Esophagus squamous epithelium (tissue), 5 donors: ENCODE data around the gene CCBE1. TPM values are rescaled to one million over a fixed set of nuclear protein-coding genes. Genes with fewer than 3 reads are reported as not detected.

Experiments
- DNase-seq: peaks from one replicate; lab custom pipeline; 2025; lab: John Stamatoyannopoulos, UW
- H3K27ac ChIP-seq, 4 donors: fragments of 200-600 bp; sonication (generic); one replicate each; pipeline ENCODE4 v1.5.1; 2016 to 2019; ENCODE audit warnings: mild to moderate bottlenecking in 1 of 4
- H3K27me3 ChIP-seq, 4 donors: fragments of 200-600 bp; sonication (generic); 1 replicate in 3 of 4; 2 replicates in 1 of 4; pipeline versions ENCODE4 v1.5.1 to v1.6.0; 2017 to 2021; ENCODE audit warnings: antibody characterized with exemption in 1 of 4
- H3K36me3 ChIP-seq, 3 donors: fragments of 200-600 bp; sonication (generic); one replicate each; pipeline ENCODE4 v1.5.1; 2016 to 2019
- H3K4me1 ChIP-seq, 3 donors: fragments of 200-600 bp; sonication (generic); one replicate each; pipeline ENCODE4 v1.5.1; 2017 to 2019
- H3K4me3 ChIP-seq, 4 donors: fragments of 200-600 bp; sonication (generic); 1 replicate in 3 of 4; 2 replicates in 1 of 4; pipeline ENCODE4 v1.5.1; 2016 to 2019; ENCODE audit warnings: mild to moderate bottlenecking in 2 of 4, moderate library complexity in 1 of 4
- H3K9me3 ChIP-seq, 3 donors: fragments of 200-600 bp; sonication (generic); one replicate each; pipeline ENCODE4 v1.5.1; 2016 to 2019
- CTCF ChIP-seq, 6 experiments: fragments of 450-650 bp in 4 of 6; fragments of 200-600 bp in 2 of 6; sonication (generic) in 2 of 6; IDR thresholded peaks; one replicate each; pipeline ENCODE4 v1.5.1; 2016 to 2019; ENCODE audit warnings: antibody characterized with exemption in 6 of 6, mild to moderate bottlenecking in 4 of 6, moderate library complexity in 4 of 6
- POLR2A ChIP-seq, 4 donors: fragments of 450-650 bp; IDR thresholded peaks; one replicate each; pipeline ENCODE4 v1.6.1; 2017; ENCODE audit warnings: antibody characterized with exemption in 4 of 4, mild to moderate bottlenecking in 4 of 4, moderate library complexity in 3 of 4
- WGBS, 2 donors: methylation state at CpG; one replicate each; pipeline ENCODE4 v1.1.5; 2018; 5-methylcytosine and 5-hydroxymethylcytosine counted together
- intact Hi-C: fragments of 100-400 bp; cut with DNase I; formaldehyde crosslinking; loops from one replicate; pipeline ENCODE4 v1.15.0; 2022
- total RNA-seq, 4 donors: library from RNA; depleted of rRNA; stranded (reverse); fragments of >200 nt; gene quantifications; one replicate each; pipeline ENCODE4 v1.1.0, GENCODE V29; 2016
- donor health status: DM: yes; HTN: yes; CAD: no.

Gene CCBE1
- total RNA-seq, 4 donors from 2014 or later: 0.34 to 4.6 (median 1.3) TPM

- no peak for TF ChIP-seq POLR2A (IDR thresholded peaks at IDR 0.05)
- TF ChIP-seq CTCF (IDR thresholded peaks at IDR 0.05): no peak
- Histone ChIP-seq H3K4me1 (peaks cover 0 to 5% (median 0%) of the 10 kb centered on the region in 3 donors), H3K4me3 (no peak overlapping the region), H3K27me3 (peaks cover 0 to 33% (median 0%) of the 10 kb centered on the region in 4 donors), H3K27ac (no peak overlapping the region), H3K9me3 (no peaks in the 10 kb centered on the region), H3K36me3 (no peaks in the 10 kb centered on the region)
- 72 to 78% methylated on average over 9 to 15 of the region's 15 CpGs for WGBS, 2 donors
- DNase-seq: no peak
- intact Hi-C loops: loop anchor here (10.0 kb wide), 1 partner anchor 225 kb away; the partner anchor contains the start of gene CCBE1
These were observed 227.6 kb downstream of the CCBE1 start for GRCh38 chr18:59469463-59470180.

GRCh38 chr18:59468821-59469220 is 228.4 kb downstream of the CCBE1 start:
- Histone ChIP-seq H3K36me3 (no peaks in the 10 kb centered on the region), H3K4me1 (peaks cover 0 to 5% (median 0%) of the 10 kb centered on the region in 3 donors), H3K27ac (no peak overlapping the region), H3K27me3 (peaks cover 0 to 33% (median 0%) of the 10 kb centered on the region in 4 donors), H3K9me3 (no peaks in the 10 kb centered on the region), H3K4me3 (no peak overlapping the region)
- 66 to 71% methylated on average over 3 to 4 of the region's 4 CpGs for WGBS, 2 donors
- no peak for DNase-seq
- intact Hi-C loops: loop anchor here (10.0 kb wide), 1 partner anchor 226 kb away; the partner anchor contains the start of gene CCBE1
- TF ChIP-seq CTCF (IDR thresholded peaks at IDR 0.05): no peak
- TF ChIP-seq POLR2A (IDR thresholded peaks at IDR 0.05): no peak

GRCh38 chr18:59467497-59467896 is 229.7 kb downstream of the CCBE1 start:
- H3K4me1 ChIP-seq: peaks cover 0 to 5% (median 0%) of the 10 kb centered on the region in 3 donors
- 82 to 88% methylated on average over 3 to 5 of the region's 8 CpGs for WGBS, 2 donors
- TF ChIP-seq CTCF (IDR thresholded peaks at IDR 0.05) (no peak), POLR2A (IDR thresholded peaks at IDR 0.05) (no peak)
- intact Hi-C loops: loop anchor here (10.0 kb wide), 1 partner anchor 227 kb away; the partner anchor contains the start of gene CCBE1
- no peak overlapping the region for H3K27ac ChIP-seq
- no peak overlapping the region for H3K4me3 ChIP-seq
- H3K36me3 ChIP-seq: no peaks in the 10 kb centered on the region
- H3K9me3 ChIP-seq: no peaks in the 10 kb centered on the region
- DNase-seq: no peak
- H3K27me3 ChIP-seq: peaks cover 0 to 27% (median 0%) of the 10 kb centered on the region in 4 donors

GRCh38 chr18:59466980-59467379 is 230.2 kb downstream of the CCBE1 start:
- Histone ChIP-seq H3K27me3 (peaks cover 0 to 22% (median 0%) of the 10 kb centered on the region in 4 donors), H3K27ac (no peak overlapping the region), H3K36me3 (no peaks in the 10 kb centered on the region), H3K9me3 (no peaks in the 10 kb centered on the region), H3K4me3 (no peak overlapping the region), H3K4me1 (peaks cover 0 to 5% (median 0%) of the 10 kb centered on the region in 3 donors)
- no peak for DNase-seq
- intact Hi-C loops: loop anchor here (10.0 kb wide), 1 partner anchor 228 kb away; the partner anchor contains the start of gene CCBE1
- 94% methylated on average over 2 to 3 of the region's 3 CpGs for WGBS, 2 donors
- TF ChIP-seq CTCF (IDR thresholded peaks at IDR 0.05) (no peak), POLR2A (IDR thresholded peaks at IDR 0.05) (no peak)

- TF ChIP-seq CTCF (IDR thresholded peaks at IDR 0.05) (no peak), POLR2A (IDR thresholded peaks at IDR 0.05) (no peak)
- Histone ChIP-seq H3K27ac (no peak overlapping the region), H3K4me3 (no peak overlapping the region), H3K9me3 (no peaks in the 10 kb centered on the region), H3K4me1 (peaks cover 0 to 6% (median 5%) of the 10 kb centered on the region in 3 donors), H3K36me3 (no peaks in the 10 kb centered on the region), H3K27me3 (peaks cover 0 to 12% (median 0%) of the 10 kb centered on the region in 4 donors)
- DNase-seq: no peak
- WGBS, 2 donors: 77 to 80% methylated on average over 5 of the region's 5 CpGs
- intact Hi-C loops: loop anchor here (10.0 kb wide), 1 partner anchor 230 kb away; the partner anchor contains the start of gene CCBE1
These were observed 232.7 kb downstream of the CCBE1 start for GRCh38 chr18:59464486-59464885.
